ENCODE measurements around the gene LY86. TPM values are rescaled to one million over a fixed set of nuclear protein-coding genes. Genes with fewer than 3 reads are reported as not detected.

The LY86 gene
- total RNA-seq, 1 donor from 2014 or later, result not detected

DNA sequence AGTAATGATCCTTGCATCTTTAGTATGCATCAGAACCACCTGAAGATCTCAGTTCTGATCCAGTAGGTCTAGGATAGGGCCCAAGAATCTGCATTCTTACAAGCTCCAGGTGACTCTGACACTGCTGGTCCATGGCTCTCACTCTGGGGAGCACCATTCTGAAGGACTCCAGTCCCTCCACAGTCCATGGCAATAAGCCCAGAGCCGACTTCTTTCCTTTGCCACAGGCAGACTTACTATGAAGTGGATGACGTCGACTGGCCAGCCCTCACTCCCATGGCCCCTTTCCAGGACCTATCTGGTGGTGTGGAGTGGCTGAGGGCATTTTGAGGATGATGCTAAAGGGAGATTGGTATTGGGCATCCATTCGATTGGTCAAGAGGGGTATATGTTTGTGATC is 21.8 kb upstream of the LY86 start:
- Histone ChIP-seq H3K27me3 (ENCODE audit: control insufficient read depth, insufficient read depth, low read length) (no peaks in the 10 kb centered on the region), H3K36me3 (ENCODE audit: control insufficient read depth, insufficient read depth, low read length) (no peaks in the 10 kb centered on the region), H3K4me3 (ENCODE audit: low read depth, low read length) (no peak overlapping the region)
- TF ChIP-seq, protein P1, sequence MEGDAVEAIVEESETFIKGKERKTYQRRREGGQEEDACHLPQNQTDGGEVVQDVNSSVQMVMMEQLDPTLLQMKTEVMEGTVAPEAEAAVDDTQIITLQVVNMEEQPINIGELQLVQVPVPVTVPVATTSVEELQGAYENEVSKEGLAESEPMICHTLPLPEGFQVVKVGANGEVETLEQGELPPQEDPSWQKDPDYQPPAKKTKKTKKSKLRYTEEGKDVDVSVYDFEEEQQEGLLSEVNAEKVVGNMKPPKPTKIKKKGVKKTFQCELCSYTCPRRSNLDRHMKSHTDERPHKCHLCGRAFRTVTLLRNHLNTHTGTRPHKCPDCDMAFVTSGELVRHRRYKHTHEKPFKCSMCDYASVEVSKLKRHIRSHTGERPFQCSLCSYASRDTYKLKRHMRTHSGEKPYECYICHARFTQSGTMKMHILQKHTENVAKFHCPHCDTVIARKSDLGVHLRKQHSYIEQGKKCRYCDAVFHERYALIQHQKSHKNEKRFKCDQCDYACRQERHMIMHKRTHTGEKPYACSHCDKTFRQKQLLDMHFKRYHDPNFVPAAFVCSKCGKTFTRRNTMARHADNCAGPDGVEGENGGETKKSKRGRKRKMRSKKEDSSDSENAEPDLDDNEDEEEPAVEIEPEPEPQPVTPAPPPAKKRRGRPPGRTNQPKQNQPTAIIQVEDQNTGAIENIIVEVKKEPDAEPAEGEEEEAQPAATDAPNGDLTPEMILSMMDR (IDR thresholded peaks at IDR 0.05; ENCODE audit: insufficient read depth, low read length, poor library complexity, severe bottlenecking), result no peak
- DNase-seq (ENCODE audit: low read depth), result no peak

DNA sequence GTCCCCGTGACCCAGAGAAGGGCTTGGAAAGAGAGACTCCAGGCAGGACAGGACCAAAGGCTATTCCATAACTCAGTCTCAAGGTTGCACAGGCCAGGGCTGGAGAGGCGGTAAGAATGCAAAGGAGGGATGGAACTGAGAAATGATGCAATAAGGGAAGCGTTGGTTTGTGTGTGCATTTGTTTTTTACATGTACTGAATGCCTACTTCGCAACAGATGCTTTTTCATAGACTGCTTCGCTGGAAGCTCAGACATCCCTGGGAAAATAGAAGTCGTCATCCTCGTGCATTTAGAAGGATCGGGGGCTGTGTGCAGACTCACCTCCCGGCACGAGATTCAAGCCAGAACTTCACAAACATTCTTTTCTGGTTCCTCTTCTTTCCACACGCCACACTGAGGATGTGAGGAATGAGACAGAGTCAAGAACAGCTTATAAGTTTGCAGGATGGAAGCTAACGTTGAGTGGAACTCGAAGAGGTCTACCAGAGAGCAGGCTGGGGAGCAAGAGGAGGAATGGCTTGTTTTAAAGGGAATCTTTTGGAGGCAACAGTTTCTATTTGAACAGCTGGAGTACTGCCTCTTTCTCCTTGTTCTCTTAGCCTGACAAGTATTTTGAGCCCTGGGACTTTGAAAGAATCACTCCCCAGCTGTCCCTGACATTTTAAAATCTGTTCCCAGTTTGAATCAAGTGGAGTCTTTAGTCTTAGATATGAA is 19.3 kb upstream of the LY86 start:
- Histone ChIP-seq H3K4me3 (ENCODE audit: low read depth, low read length) (no peak overlapping the region), H3K27me3 (ENCODE audit: control insufficient read depth, insufficient read depth, low read length) (no peaks in the 10 kb centered on the region), H3K36me3 (ENCODE audit: control insufficient read depth, insufficient read depth, low read length) (no peaks in the 10 kb centered on the region)
- no peak for DNase-seq (ENCODE audit: low read depth)
- TF ChIP-seq, protein P1 (IDR thresholded peaks at IDR 0.05; ENCODE audit: insufficient read depth, low read length, poor library complexity, severe bottlenecking), result no peak

GRCh38 chr6:6569811-6570164 is 18.7 kb upstream of the LY86 start:
- no peaks in the 10 kb centered on the region for H3K36me3 ChIP-seq (ENCODE audit: control insufficient read depth, insufficient read depth, low read length)
- no peak overlapping the region for H3K4me3 ChIP-seq (ENCODE audit: low read depth, low read length)
- TF ChIP-seq, protein P1 (IDR thresholded peaks at IDR 0.05; ENCODE audit: insufficient read depth, low read length, poor library complexity, severe bottlenecking), result no peak
- no peak for DNase-seq (ENCODE audit: low read depth)
- no peaks in the 10 kb centered on the region for H3K27me3 ChIP-seq (ENCODE audit: control insufficient read depth, insufficient read depth, low read length)

- Histone ChIP-seq H3K27me3 (ENCODE audit: control insufficient read depth, insufficient read depth, low read length) (no peaks in the 10 kb centered on the region), H3K36me3 (ENCODE audit: control insufficient read depth, insufficient read depth, low read length) (no peaks in the 10 kb centered on the region), H3K4me3 (ENCODE audit: low read depth, low read length) (no peak overlapping the region)
- no peak for DNase-seq (ENCODE audit: low read depth)
- TF ChIP-seq, protein P1 (IDR thresholded peaks at IDR 0.05; ENCODE audit: insufficient read depth, low read length, poor library complexity, severe bottlenecking), result no peak
Observed at GRCh38 chr6:6570929-6571671, 17.4 kb upstream of the LY86 start.

- Histone ChIP-seq H3K36me3 (ENCODE audit: control insufficient read depth, insufficient read depth, low read length) (no peaks in the 10 kb centered on the region), H3K27me3 (ENCODE audit: control insufficient read depth, insufficient read depth, low read length) (no peaks in the 10 kb centered on the region), H3K4me3 (ENCODE audit: low read depth, low read length) (no peak overlapping the region)
- TF ChIP-seq, protein P1 (IDR thresholded peaks at IDR 0.05; ENCODE audit: insufficient read depth, low read length, poor library complexity, severe bottlenecking), result no peak
- no peak for DNase-seq (ENCODE audit: low read depth)
Observed at GRCh38 chr6:6575143-6575542, 13.4 kb upstream of the LY86 start.

All from kidney epithelial cell (primary cell).